Measurements from ENCODE around the gene RHOT1.
"Not testable (repeated sequence)": the region's sequence is repeated elsewhere in the genome, so short reads cannot be mapped to it uniquely, and the experiment has no call there.

Gene RHOT1

GRCh38 chr17:32142038-32142856 is at the start of gene RHOT1:
Gene RHOT1, plus strand, starts transcription at chr17:32142502. Its CDS starts 191 bp downstream, at chr17:32142693.
- DNase-seq (ENCODE audit: low read depth), result peak; percentile 93

GRCh38 chr17:32099686-32100085 is 42.6 kb upstream of the RHOT1 start:
- DNase-seq (ENCODE audit: low read depth), result no peak

GRCh38 chr17:32100323-32100722 is 42.0 kb upstream of the RHOT1 start:
- not testable (repeated sequence) for DNase-seq (ENCODE audit: low read depth)

- no peak for DNase-seq (ENCODE audit: low read depth)
These were observed 41.2 kb upstream of the RHOT1 start for GRCh38 chr17:32100971-32101631.

GRCh38 chr17:32102172-32102571 is 40.1 kb upstream of the RHOT1 start:
- DNase-seq (ENCODE audit: low read depth), result no peak

GRCh38 chr17:32102646-32103186 is 39.6 kb upstream of the RHOT1 start:
- peak; percentile 72 for DNase-seq (ENCODE audit: low read depth)

- DNase-seq (ENCODE audit: low read depth), result no peak
These were observed 38.7 kb upstream of the RHOT1 start for GRCh38 chr17:32103476-32104113.

GRCh38 chr17:32104158-32104557 is 38.1 kb upstream of the RHOT1 start:
- DNase-seq (ENCODE audit: low read depth), result no peak

GRCh38 chr17:32106471-32106981 is 35.8 kb upstream of the RHOT1 start:
- DNase-seq (ENCODE audit: low read depth), result not testable (repeated sequence)

- not testable (repeated sequence) for DNase-seq (ENCODE audit: low read depth)
These were observed 35.1 kb upstream of the RHOT1 start for GRCh38 chr17:32107194-32107593.

- no peak for DNase-seq (ENCODE audit: low read depth)
These were observed 31.7 kb upstream of the RHOT1 start for GRCh38 chr17:32110596-32110995.

GRCh38 chr17:32111141-32111771 is 31.0 kb upstream of the RHOT1 start:
- peak; percentile 83 for DNase-seq (ENCODE audit: low read depth)

- no peak for DNase-seq (ENCODE audit: low read depth)
These were observed 29.9 kb upstream of the RHOT1 start for GRCh38 chr17:32112416-32112815.

GRCh38 chr17:32114536-32114935 is 27.8 kb upstream of the RHOT1 start:
- DNase-seq (ENCODE audit: low read depth), result no peak

- not testable (repeated sequence) for DNase-seq (ENCODE audit: low read depth)
These were observed 26.8 kb upstream of the RHOT1 start for GRCh38 chr17:32115546-32115945.

- DNase-seq (ENCODE audit: low read depth), result no peak
These were observed 25.4 kb upstream of the RHOT1 start for GRCh38 chr17:32116937-32117336.

- no peak for DNase-seq (ENCODE audit: low read depth)
These were observed 24.9 kb upstream of the RHOT1 start for GRCh38 chr17:32117399-32117798.

GRCh38 chr17:32118088-32118487 is 24.2 kb upstream of the RHOT1 start:
- DNase-seq (ENCODE audit: low read depth), result not testable (repeated sequence)

GRCh38 chr17:32118835-32119234 is 23.5 kb upstream of the RHOT1 start:
- no peak for DNase-seq (ENCODE audit: low read depth)

- no peak for DNase-seq (ENCODE audit: low read depth)
These were observed 22.2 kb upstream of the RHOT1 start for GRCh38 chr17:32120141-32120540.

GRCh38 chr17:32120716-32121115 is 21.6 kb upstream of the RHOT1 start:
- DNase-seq (ENCODE audit: low read depth), result no peak

- DNase-seq (ENCODE audit: low read depth), result peak; percentile 16
These were observed 18.5 kb upstream of the RHOT1 start for GRCh38 chr17:32123782-32124181.

Data from iris pigment epithelial cell (primary cell).